ENCODE measurements around the gene CD6.

GRCh38 chr11:61011950-61012736 is 40.7 kb downstream of the CD6 start:
- TF ChIP-seq CTCF (IDR thresholded peaks at IDR 0.05) (no peak), POLR2AphosphoS5 (IDR thresholded peaks at IDR 0.05) (no peak), POLR2A (IDR thresholded peaks at IDR 0.05) (no peak)

All from breast epithelium (tissue), 3 donors.